Myocyte (in vitro differentiated cells): ENCODE data around the gene RGS9BP. TPM values are rescaled to one million over a fixed set of nuclear protein-coding genes. Genes with fewer than 3 reads are reported as not detected.
"Not testable (repeated sequence)": the region's sequence is repeated elsewhere in the genome, so short reads cannot be mapped to it uniquely, and the experiment has no call there.

Source experiments
- DNase-seq: peaks from one replicate; pipeline ENCODE4 v3.0.0-alpha.2; 2012; ENCODE audit warnings: low read depth
- polyA plus RNA-seq: library from polyadenylated mRNA; unstranded; fragments of >200 nt; gene quantifications from one replicate; pipeline ENCODE4 v1.2.1, GENCODE V29; 2012; ENCODE audit warnings: missing spikeins
- total RNA-seq: library from RNA; depleted of rRNA; stranded (reverse); fragments of >200 nt; gene quantifications from 2 replicates; pipeline ENCODE4 v1.2.3, GENCODE V29; 2014

The RGS9BP gene, protein sequence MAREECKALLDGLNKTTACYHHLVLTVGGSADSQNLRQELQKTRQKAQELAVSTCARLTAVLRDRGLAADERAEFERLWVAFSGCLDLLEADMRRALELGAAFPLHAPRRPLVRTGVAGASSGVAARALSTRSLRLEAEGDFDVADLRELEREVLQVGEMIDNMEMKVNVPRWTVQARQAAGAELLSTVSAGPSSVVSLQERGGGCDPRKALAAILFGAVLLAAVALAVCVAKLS
- total RNA-seq: 1.2 and 1.7 TPM in 2 replicates
- polyA plus RNA-seq: 0.42 TPM

DNA sequence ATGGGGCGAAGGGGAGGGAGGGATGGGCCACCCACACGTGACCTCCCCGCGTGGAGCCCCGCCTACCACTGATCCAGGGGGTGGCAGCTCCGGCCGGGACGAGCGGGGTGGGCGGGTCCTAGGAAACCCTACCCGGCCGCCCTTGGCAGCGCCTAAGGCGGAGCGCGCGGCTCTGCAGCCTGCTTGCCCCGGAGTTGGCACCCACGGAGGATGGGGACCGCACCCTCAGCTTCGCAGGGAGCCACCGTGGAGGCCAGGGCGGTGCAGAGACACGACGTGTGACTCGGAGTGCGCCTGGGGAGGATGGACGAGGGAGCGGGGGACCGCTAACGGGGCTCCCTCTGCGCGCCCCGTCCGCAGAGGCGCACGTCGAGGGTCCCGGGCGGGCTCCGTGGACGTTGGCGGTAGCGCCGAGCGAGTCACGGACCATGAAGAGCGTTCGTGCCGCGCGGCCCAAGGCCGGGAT lies at the start of gene RGS9BP:
Gene RGS9BP, plus strand, starts transcription at position 129 of the 466 bp plus-strand sequence. CDS start 416 bp downstream, outside the sequence.
- DNase-seq: peak; percentile 68

DNA sequence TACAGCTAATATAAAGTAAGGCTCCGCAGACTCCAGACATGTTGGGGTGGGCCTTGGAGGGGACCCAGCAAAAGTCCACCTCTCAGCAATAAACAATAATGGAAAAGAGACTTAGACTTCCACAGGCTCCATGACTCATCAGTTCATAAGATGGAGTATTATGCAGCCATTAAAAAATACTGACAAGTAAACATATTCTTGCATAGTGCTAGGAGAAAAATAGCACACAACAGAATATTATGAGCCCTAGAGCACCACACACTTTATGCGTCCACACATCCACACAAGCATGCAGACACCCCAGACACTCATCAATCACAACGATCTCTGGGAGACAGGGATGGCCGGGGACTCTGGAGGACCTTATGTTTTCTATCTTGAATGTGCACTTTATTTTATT lies 48.7 kb upstream of the RGS9BP start:
- DNase-seq: no peak

DNA sequence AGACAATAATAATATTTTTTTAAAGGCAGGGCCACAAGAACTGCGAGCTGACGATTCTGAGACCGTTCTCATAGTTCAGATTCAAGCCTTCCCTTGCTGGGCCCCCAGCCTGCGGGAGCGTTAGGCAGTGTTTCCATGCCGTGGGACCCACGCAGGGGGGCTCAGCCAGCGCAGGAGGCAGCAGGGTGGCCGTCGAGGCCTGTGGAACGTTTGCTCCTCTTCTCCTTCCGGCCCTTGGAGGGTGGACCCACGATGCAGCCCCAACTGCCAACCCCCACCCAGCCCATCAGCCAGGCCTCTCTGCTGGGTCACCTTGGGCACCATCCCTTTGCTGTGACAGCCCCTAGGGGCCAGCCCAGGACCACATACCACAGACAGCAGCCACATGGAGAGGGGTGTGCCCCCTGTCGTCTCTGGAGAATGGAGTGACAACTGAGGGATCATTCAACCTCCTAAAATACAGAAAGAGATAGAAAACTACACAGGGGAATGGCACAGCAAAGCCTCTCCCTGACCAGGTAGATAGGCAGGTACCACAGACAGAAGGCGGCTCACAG lies 47.9 kb upstream of the RGS9BP start:
- no peak for DNase-seq

DNA sequence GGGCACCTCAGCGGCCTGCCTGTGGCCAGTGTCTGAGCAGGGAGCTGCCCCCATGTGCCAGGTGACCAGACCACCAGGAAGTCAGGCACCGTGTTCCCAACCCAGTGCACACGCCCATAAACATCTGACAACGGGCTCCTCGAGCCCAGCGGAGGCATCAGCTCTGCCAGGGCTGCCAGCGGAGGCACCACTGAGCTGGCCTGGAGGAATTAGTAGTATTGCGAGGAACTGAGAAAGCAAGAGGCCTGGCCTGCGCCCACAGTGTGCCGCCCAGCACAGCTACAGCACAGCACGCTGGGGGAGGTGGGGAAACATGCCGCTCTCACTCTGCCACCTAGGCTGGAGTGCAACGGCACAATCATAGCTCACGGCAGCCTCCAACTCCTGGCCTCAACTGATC lies 45.3 kb upstream of the RGS9BP start:
- no peak for DNase-seq

DNA sequence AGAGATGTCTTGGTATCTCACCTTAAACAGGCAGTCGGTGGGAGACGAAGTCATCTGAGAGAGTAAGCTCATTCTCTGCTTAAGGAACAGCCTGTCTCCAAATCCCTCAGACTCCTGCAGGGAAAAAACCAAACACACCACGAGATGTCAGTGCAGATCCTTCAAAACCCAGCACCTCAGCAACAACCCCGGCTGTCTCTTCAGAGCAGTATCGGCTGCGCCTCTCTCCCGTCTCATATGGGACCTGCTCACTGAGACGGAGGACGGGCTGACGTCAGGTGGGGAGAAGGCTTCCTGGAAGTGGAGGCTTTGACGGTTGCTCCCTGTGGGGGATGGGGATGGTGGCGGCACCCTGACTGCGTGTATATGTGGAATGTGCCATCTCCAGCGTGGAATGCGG lies 44.3 kb upstream of the RGS9BP start:
- no peak for DNase-seq

DNA sequence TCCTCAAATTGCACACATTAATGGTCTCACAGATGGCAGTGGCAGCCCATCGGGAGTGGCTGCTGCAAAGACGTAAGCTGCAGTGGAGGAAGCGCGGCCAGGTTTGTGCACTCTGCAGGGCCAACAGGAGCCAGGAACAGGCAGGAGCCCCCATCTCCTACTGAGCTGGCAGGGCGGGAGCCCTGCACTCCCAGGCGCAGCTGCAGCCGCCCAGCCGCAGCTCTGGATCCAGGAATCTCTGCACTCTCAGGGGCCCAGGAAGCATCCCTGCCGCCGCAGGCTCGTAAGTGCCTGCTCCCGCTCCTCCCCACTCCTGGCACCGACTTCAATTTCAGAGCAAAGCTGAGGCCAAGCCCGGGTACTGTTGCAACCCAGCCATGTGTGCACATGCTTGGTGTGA lies 38.2 kb upstream of the RGS9BP start:
- DNase-seq: no peak

DNA sequence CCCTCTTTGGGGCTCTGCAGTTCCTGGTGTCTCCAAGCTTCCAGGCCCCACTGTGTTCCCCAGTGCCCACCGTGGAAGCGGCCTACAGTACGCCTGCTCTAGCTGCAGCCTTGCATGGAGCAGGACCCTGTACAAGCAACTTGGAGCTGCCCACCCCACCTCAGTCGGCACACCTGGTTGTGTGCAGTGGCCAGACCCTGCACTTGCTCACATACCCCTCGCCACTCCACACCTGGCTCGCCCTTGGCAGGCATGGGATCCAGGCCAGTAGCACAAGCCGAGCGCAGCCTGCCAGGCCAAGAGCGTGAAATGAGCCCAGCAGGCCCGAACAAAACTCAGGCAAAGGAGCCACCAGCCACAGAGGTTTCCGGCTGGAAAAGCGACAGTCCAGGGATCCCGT lies 37.0 kb upstream of the RGS9BP start:
- no peak for DNase-seq

DNA sequence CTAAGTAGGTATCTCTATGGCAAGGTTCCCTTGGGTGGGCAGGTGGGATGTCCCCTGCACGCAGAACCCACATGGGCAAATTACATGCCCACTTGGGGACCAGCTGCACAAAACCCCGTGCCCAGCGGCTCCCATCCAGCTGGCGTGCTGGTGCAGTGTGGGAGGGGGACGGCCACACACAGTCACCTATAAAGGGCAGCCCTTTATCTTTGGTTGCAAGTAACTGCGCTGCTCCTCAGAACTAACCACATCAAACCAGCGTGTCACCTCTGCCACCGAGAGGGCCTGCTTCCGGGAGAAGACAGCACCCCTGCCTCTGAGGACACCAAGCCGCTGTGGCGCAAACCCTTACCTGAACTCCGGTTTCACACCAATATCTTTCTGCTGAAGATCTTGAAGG lies 32.9 kb upstream of the RGS9BP start:
- DNase-seq: no peak

DNA sequence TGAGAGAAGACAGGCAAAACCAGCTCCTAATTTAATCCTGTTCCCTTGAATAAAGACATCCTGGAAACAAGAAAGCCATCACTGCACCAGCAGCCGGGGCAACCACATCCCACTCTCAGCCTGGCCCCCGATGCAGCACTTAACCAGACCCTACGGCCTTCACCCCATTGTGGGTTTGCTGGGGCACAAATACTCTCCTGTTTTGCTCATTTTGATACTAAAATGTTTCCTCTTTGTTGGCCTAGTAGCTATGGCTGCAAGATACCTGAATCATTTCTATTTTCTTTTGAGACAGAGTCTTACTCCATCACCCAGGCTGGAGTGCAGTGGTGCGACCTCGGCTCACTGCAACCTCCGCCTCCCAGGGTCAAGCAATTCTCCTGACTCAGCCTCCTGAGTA lies 29.1 kb upstream of the RGS9BP start:
- DNase-seq: no peak

DNA sequence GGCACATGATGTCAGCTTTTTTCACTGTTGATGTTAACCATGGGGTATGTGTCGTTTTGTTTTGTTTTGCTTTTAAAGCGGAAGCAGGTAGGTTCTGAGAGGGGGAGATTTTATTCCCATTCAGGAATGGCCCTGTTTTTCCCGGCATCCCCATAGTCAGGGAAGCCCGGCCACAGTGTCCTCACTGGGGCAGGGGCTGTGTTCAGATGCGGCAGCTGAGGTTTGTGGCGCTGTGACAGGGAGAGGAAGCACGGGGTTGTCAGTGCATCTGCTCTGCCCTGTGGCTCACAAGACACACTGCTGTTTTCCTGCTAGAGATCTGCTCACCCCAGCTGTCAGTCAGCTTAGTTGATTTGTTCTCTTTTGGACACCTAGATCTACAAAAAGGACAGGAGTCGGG lies 28.3 kb upstream of the RGS9BP start:
- peak; percentile 86 for DNase-seq

DNA sequence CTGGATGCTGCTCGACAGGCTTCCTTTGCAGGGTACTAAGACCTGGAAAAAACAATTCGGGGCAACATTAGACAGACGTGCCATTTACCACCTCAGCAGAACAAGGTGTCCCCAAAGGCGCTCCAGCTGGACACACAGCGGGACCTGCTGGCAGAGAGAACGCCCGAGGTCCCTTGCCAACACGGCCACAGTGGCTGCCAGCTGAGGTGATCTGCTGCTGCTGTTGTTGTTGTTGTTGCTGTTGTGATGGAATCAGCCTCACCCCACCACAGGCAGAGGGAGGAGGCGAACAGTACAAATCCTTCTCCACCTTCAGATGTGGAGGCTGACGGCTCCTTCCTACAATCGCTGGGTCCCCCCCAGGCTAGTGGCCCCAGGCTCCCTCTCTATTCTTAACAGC lies 25.9 kb upstream of the RGS9BP start:
- no peak for DNase-seq

DNA sequence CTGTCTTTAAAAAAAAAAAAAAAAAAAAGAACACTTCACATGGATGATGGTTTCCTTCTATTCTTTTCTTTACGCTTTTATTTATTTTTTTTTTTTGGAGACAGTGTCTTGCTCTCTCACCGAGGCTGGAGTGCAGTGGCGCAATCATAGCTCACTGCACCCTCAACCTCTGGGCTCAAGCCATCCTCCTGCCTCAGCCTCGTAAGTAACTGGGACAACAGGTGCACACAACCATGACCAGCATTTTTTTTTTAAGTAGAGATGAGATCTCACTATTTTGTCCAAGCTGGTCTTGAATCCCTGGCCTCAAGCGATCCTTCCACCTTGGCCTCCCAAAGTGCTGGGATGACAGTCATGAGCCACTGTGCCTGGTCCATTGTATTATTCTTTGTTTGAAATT lies 25.0 kb upstream of the RGS9BP start:
- DNase-seq: no peak

DNA sequence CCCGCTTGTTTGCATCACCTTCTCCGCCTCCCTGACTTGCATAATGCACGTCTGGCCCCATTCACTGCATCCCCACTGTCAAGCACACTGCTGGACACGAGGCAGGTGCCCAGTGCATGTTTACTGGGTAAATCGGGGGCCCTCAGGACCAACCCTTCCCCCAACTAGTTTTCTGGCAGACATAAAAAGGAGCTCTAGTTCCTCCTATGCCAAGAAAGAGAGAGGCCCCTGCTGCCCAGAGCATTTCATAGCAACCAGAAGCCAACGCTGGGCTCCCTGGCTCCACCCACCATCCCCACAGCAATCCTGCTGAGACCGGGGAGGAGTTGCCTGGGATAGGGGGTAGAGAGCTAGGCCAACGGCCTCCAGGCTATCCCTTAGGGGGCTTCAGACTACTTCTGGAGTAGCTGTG lies 23.9 kb upstream of the RGS9BP start:
- DNase-seq: peak; percentile 31

DNA sequence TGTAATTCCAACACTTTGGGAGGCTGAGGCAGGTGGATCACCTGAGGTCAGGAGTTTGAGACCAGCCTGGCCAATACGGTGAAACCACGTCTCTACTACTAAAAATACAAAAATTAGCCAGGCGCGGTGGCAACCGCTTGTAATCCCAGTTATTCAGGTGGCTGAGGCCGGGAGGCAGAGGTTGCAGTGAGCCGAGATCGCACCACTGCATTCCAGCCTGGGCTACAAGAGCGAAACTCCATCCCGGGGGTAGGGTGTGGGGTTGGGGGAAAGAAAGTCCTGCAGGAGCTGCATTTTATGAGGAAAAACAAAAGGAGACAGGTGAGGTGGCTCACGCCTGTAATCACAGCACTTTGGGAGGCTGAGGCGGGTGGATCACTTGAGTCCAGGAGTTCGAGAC lies 23.3 kb upstream of the RGS9BP start:
- not testable (repeated sequence) for DNase-seq

DNA sequence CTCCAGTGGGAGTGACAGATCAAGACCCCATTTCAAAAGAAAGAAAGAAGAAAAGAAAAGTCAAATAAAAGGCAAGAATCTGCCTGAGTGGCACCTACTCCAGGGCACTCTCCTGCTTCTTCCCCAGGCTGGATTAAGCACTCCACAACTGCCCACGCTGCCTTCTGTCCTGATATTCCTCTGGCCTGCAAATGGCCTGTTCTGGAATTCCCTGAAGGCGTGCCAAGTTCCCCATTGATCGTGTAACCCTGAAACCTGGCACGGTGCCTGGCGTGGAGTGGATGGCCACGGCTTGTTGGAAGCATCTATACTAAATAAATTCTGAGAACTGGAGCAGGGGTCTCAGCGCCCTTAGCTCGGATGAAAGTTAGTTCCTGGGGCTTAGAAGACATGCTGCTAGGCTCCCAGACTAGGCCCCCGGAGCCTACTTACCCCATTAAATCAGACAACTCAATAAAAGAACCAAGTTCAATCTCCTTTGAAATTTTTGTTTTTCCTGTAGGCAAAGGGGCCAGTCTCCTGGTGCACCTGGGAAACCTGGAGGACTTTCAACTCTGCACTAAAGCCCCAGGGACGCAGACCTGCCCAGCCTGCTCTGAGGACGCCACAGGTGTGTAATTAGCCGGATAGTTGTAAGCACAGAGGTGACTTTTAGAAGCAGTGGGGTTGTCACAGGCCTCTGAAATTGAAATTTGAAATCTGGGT lies 22.6 kb upstream of the RGS9BP start:
- DNase-seq: peak; percentile 87

DNA sequence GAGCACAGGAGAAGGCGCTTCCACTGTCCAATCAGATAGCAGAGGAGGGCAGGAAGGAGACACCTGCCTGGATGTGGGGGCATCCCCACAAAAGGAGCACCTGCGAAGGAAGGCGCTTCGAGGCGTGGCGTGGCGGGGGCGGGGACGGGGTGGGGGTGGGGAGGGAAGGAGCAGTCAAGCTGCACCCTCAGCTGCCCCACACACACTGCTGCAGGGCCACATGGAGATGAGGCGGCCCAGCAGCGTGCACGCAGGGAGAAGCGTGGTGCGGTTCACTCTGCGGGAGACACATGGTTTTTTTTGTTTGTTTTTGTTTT lies 22.1 kb upstream of the RGS9BP start:
- DNase-seq: no peak

DNA sequence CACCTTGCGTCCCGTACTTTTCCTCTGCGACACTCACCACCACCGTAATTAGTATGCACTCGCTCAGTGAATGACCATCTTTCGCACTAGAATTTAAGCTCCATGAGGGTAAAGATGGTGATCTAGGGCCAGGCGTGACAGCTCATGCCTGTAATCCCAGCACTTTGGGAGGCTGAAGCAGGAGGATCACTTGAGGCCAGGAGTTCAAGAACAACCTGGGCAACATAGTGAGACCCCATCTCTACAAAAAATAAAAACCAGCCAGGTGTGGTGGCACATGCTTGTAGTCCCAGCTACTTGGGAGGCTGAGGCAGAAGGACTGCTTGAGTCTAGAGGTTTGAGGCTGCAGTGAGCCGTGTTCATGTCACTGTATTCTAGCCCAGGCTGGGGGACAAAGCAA lies 19.3 kb upstream of the RGS9BP start:
- DNase-seq: not testable (repeated sequence)

DNA sequence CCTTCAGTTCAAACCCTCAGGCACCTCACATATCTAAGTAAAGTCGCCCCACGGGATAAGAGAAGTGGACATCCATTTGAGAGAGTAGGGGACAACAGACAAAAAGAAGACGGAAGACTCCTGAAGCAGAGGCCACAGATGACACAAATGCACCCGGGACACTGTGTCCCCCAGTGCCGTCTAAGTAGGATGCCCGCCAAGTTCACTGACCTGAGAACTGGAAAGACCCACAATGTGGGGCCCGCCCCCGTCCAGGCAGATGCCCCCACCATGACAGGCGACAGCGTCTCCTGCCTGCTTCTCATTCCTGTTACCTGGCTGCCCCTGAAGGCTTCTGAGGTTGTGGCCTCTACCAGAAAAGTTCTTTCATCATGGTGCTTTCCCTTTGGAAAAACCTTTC lies 17.6 kb upstream of the RGS9BP start:
- no peak for DNase-seq

DNA sequence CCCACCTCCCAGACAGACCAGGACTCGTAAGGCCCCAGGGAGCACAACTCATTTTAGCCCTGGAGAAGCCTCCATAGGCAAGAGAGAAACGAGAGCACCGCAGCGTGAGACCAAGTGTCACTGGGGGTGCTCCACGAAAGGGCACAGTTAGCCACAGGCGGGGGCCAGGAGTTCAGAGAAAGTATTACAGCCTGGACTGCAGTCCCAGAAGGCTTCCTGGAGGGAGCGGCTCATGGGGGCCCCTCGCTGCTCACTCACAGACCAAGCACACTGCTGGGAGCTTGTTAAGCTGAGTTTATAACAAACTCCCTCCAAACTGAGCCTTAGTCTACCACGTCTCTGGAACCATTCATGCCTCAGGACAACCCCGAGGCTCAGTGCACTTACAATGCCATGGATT lies 17.1 kb upstream of the RGS9BP start:
- no peak for DNase-seq

DNA sequence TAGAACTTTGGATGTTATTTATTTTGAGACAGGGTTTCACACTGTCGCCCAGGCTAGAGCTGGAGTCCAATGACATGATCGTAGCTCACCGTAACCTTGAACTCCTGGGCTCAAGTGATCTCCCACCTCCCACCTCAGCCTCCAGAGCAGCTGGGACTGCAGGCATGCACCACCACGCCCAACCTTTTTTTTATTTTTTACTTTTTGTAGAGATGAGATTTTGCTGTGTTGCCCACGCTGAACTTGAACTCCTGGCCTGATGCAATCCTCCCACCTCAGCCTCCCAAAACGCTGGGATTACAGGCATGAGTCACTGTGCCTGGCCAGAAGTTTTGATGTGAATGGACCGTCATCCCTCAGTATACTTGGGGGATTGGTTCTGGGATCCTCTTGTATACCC lies 14.3 kb upstream of the RGS9BP start:
- no peak for DNase-seq

DNA sequence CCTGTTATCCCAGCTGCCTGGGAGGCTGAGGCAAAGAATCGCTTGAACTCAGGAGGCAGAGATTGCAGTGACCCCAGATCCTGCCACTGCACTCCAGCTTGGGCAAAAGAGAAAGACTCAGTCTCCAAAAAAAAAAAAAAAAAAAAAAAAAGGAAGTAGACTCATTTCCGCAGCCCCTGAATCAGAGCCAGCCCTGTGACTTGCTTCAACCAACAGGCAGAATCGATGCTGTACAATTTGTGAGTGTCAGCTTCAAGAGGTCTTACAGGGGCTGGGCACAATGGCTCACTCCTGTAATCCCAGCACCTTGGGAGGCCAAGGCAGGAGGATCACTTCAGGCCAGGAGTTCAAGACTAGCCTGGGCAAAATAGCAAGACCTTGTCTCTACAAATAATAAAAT lies 13.5 kb upstream of the RGS9BP start:
- no peak for DNase-seq

DNA sequence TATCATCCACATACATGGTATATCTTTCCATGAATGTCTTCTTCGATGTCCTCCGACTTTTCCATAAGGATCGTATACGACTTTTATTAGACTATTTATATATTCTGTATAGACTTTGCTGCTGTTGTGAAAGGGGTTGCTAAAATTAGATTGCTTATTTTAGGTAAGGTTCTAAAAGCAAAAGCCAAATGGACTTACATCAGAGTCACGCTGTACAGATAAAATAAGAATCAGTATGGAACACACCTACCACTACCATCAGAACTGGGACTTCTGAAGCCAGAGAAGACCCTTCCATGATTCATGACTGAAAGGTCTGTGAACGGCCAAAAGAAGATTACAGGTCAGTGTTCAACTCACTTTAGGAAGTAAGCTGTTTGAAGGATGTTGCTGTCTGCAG lies 9.6 kb upstream of the RGS9BP start:
- DNase-seq: no peak

DNA sequence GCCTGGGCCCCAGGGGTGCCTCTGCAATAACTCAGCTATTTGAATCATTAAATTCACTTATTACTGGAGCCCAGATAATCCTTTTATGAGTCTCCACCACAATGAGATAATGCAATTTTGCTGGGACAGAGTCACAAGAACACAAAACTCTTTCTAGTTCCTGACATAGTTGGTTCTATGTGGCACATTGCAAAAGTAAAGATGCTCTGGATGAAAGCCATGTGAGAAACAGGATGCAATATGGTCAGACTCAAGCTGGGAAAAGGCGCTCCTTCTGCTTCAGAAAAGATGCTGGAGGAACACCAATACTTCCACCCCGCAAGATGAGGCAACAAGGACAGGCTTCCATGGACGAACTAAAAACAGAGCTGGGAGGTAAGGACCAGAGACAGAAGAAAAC lies 6.3 kb upstream of the RGS9BP start:
- DNase-seq: no peak
